ENCODE measurements around the gene CCDC157.
A peak's percentile ranks its signal among the peaks of the same experiment; 100 is the strongest.

The CCDC157 gene

DNA sequence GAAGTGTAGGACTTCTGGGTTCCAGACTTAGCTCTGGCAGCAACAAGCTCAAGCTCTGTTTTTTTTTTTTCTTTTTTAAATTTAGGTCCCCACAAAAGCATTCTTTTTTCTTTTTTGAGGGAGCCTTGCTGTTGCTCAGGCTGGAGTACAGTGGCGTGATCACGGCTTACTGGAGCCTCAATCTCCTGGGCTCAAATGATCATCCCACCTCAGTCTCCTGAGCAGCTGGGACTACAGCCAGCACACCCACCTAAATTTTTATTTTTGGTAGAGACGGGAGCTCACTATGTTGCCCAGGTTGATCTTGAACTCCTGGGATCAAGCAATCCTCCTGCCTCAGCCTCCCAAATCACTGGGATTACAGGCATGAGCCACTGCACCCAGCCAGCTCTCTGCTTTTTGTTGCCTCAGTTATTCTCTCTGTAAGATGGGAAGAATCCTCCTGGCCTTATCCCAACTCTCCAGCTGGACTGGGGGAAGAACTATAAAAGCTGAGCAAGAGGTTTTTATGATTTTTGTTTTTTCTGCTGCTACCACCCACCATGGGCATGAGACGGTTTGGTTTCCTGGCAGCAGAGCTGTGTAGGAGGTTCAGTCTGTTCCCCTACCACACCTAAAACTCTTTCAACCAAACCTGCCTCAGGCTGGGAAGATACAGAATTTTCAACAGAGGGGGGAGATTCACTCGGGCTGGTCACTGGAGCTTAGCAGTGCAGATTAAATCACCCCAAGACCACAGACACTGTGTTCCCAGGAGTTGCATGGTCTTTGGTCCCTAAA lies 57.1 kb downstream of the CCDC157 start:
- Histone ChIP-seq H3K9me3 (replicated peaks in 1 of 11) (no peaks in the 10 kb centered on the region), H3K4me1 (peaks cover 0 to 8% (median 0%) of the 10 kb centered on the region in 10 experiments; a peak in 2 of 20 replicates), H4K20me1 (peaks cover 0 to under 1% (median 0%) of the 10 kb centered on the region in 11 experiments; a peak in 1 of 22 replicates), H3K27me3 (no peaks in the 10 kb centered on the region), H3K27ac (no peak overlapping the region), H3K4me3 (no peak overlapping the region), H3K4me2 (no peak overlapping the region), H3K9ac (0 out of 22 replicates have a peak overlapping the region, but pooled peaks of 2 of the 11 experiments have one; percentile 6 to 22), H3K36me3 (peaks cover 54 to 98% (median 85%) of the 10 kb centered on the region in 11 experiments)
- no peak for TF ChIP-seq Cebpa-rat (IDR thresholded peaks at IDR 0.05)

GRCh38 chr22:30414525-30415047 lies 57.8 kb downstream of the CCDC157 start:
- no peak for TF ChIP-seq Cebpa-rat (IDR thresholded peaks at IDR 0.05)
- peaks cover 53 to 98% (median 85%) of the 10 kb centered on the region in 11 experiments for H3K36me3 ChIP-seq

DNA sequence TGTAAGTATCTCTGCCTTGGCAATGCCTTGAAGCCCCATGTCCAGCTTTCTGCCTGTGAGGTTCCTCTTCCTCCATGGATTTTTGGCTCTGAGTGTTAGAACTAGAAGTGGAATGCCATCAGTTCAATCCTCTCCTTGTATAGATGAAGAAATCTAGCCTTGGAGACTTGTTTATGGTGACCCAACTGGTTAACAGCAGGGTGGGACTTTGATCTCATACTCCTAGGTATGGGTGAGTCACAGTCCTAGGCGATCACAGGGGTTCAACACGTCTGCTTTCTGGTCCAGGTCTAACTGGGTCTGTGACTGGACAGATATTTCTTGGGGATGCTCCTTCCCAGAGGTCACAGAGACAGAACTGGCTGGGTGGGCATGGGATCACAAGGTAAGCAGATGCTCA lies 59.6 kb downstream of the CCDC157 start:
- Histone ChIP-seq H3K4me2 (no peak overlapping the region), H3K9me3 (replicated peaks in 1 of 11) (no peaks in the 10 kb centered on the region), H3K36me3 (peaks cover 39 to 89% (median 71%) of the 10 kb centered on the region in 11 experiments), H3K4me3 (no peak overlapping the region), H4K20me1 (no peaks in the 10 kb centered on the region; a peak in 1 of 22 replicates), H3K27ac (no peak overlapping the region), H3K27me3 (no peaks in the 10 kb centered on the region), H3K9ac (no peak overlapping the region), H3K4me1 (peaks cover 3 to 26% (median 13%) of the 10 kb centered on the region in 10 experiments)
- TF ChIP-seq Cebpa-rat (IDR thresholded peaks at IDR 0.05): no peak

More at GRCh38 chr22:30414525-30415047, 57.8 kb downstream of the CCDC157 start:
- Histone ChIP-seq H3K9me3 (replicated peaks in 1 of 11) (no peaks in the 10 kb centered on the region), H3K27ac (no peak overlapping the region), H3K4me2 (no peak overlapping the region), H4K20me1 (no peaks in the 10 kb centered on the region; a peak in 1 of 22 replicates), H3K9ac (0 out of 22 replicates have a peak overlapping the region, but pooled peaks of 2 of the 11 experiments have one; percentile 6 to 22), H3K27me3 (no peaks in the 10 kb centered on the region), H3K4me1 (peaks cover 0 to 8% (median 0%) of the 10 kb centered on the region in 10 experiments; a peak in 2 of 20 replicates), H3K4me3 (no peak overlapping the region)

- no peak for TF ChIP-seq Cebpa-rat (IDR thresholded peaks at IDR 0.05)
- H3K9me3 ChIP-seq (replicated peaks in 1 of 11): no peaks in the 10 kb centered on the region
- peaks cover 7 to 30% (median 18%) of the 10 kb centered on the region in 10 experiments for H3K4me1 ChIP-seq
- no peak overlapping the region for H3K4me3 ChIP-seq
- H3K36me3 ChIP-seq: peaks cover 39 to 84% (median 69%) of the 10 kb centered on the region in 11 experiments
- no peaks in the 10 kb centered on the region; a peak in 1 of 22 replicates for H4K20me1 ChIP-seq
- no peak overlapping the region for H3K9ac ChIP-seq
- H3K27me3 ChIP-seq: no peaks in the 10 kb centered on the region
- H3K4me2 ChIP-seq: no peak overlapping the region
- no peak overlapping the region for H3K27ac ChIP-seq
Observed at GRCh38 chr22:30416837-30417236, 60.0 kb downstream of the CCDC157 start.

DNA sequence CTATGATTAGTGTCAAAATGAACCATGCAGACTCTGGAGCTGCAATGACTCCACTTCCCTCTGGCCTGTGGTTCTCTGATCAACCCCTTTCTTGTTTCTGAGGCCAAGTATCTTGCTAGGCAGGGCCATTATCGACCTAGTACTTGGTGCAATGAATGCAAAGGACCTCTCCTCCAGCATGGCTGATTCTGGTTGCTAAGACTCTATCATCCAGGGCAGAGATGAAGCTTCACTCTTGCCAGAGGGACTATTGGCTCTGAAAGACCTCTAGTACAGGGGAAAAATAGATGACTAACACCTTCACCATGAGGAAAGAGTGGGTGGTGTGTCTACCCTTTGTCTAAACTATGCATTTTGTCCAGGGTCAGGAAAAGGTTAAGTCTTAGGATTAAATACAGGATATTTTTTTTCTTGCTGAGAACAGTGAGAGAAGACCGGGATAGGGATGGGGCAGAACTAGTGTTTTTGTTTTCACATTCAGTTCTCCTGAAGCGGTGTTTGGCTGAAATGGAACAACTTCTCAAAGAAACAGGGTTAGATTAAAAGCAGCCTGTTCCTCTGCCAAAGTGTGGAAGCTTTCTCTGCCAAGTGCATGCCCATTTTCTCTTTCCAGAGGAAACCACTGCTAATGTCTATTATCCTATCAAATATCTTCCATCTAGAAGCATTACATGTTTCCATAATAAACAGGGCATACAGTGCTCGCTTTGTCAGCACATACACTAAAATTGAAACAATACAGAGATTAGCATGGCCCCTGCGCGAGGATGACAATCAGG lies 63.7 kb downstream of the CCDC157 start:
- H3K27me3 ChIP-seq: no peaks in the 10 kb centered on the region
- peak overlapping the region in 2 of 11 experiments; percentile 46 to 85; a peak in 2 of 22 replicates for H3K9ac ChIP-seq
- H4K20me1 ChIP-seq: no peaks in the 10 kb centered on the region
- H3K4me1 ChIP-seq: peaks cover 36 to 52% (median 46%) of the 10 kb centered on the region in 10 experiments
- H3K36me3 ChIP-seq: peaks cover 29 to 48% (median 39%) of the 10 kb centered on the region in 11 experiments
- no peak overlapping the region for H3K4me3 ChIP-seq
- no peaks in the 10 kb centered on the region for H3K9me3 ChIP-seq (replicated peaks in 1 of 11)
- H3K4me2 ChIP-seq: peak overlapping the region in 5 of 11 experiments; percentile 46 to 100 (median 97); a peak in 11 of 22 replicates
- no peak overlapping the region; a peak in 1 of 22 replicates for H3K27ac ChIP-seq
- no peak for TF ChIP-seq Cebpa-rat (IDR thresholded peaks at IDR 0.05)

DNA sequence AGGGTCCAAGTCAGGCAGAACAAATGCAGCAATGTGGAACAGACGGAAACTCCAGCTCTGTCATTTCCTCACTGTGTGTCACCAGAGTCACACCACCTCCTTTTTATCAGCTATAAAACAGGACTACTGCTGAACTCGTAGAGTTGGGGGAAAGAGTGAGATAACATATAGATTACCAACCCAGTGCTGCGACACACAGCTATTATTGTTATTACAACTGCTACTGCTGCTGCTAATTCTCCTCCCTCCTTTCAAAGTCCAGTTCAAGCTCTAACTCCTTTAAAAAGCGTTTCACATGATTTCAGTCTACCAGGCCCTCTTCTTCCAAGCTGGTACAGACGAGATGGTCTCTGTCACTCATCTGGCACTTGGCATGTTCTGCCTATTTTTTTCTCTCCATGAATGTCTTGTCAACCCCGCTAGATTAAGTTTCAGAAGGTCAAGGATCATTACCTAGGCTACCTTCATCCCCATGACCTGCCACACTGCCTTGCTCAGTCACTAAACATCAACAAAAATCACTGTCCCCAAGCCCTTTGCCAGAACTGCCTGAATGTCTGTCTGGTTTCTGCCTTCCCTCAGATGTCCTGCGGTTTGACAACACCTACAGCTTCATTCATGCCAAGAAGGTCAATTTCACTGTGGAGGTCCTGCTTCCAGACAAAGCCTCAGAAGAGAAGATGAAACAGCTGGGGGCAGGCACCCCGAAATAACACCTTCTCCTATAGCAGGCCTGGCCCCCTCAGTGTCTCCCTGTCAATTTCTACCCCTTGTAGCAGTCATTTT lies 65.1 kb downstream of the CCDC157 start:
- Histone ChIP-seq H3K36me3 (peaks cover 22 to 35% (median 27%) of the 10 kb centered on the region in 11 experiments), H3K27ac (peak overlapping the region in 10 of 11 experiments; percentile 12 to 97 (median 90); a peak in 20 of 22 replicates), H3K9me3 (replicated peaks in 1 of 11) (no peaks in the 10 kb centered on the region), H3K4me3 (peak overlapping the region in 6 of 10 experiments; percentile 65 to 95 (median 79); a peak in 7 of 20 replicates), H3K9ac (peak overlapping the region; percentile 85 to 91 (median 88); a peak in 21 of 22 replicates), H3K27me3 (no peaks in the 10 kb centered on the region), H4K20me1 (peaks cover 0 to 4% (median 3%) of the 10 kb centered on the region in 11 experiments; a peak in 15 of 22 replicates), H3K4me1 (peaks cover 39 to 62% (median 53%) of the 10 kb centered on the region in 10 experiments), H3K4me2 (peak overlapping the region; percentile 92 to 100 (median 97))
- TF ChIP-seq Cebpa-rat (IDR thresholded peaks at IDR 0.05): no peak

- no peaks in the 10 kb centered on the region for H3K9me3 ChIP-seq (replicated peaks in 1 of 11)
- peak overlapping the region; percentile 85 to 91 (median 88) for H3K9ac ChIP-seq
- peaks cover 0 to 12% (median 10%) of the 10 kb centered on the region in 11 experiments; a peak in 16 of 22 replicates for H4K20me1 ChIP-seq
- H3K4me3 ChIP-seq: peak overlapping the region; percentile 65 to 95 (median 82)
- peaks cover 45 to 68% (median 59%) of the 10 kb centered on the region in 10 experiments for H3K4me1 ChIP-seq
- H3K27ac ChIP-seq: peak overlapping the region; percentile 80 to 97 (median 90)
- H3K4me2 ChIP-seq: peak overlapping the region; percentile 92 to 100 (median 97)
- TF ChIP-seq Cebpa-rat (IDR thresholded peaks at IDR 0.05): no peak
- peaks cover 23 to 35% (median 27%) of the 10 kb centered on the region in 11 experiments for H3K36me3 ChIP-seq
- no peaks in the 10 kb centered on the region for H3K27me3 ChIP-seq
Observed at GRCh38 chr22:30422481-30423300, 65.9 kb downstream of the CCDC157 start.

All from BLaER1 treated with 17β-estradiol and CSF1 and Interleukin-3, amounts not matched to agents 10 nM and 100 nM (cell line).